MM.1S (cell line): ENCODE measurements around the gene RBP5.

ENCODE experiments used
- CTCF ChIP-seq: fragments of 300-600 bp; sonication (generic); IDR thresholded peaks from 2 replicates; pipeline ENCODE4 v1.5.1; 2016; ENCODE audit warnings: antibody characterized with exemption, low read length, mixed read lengths
- EZH2 ChIP-seq: fragments of 300-600 bp; sonication (generic); optimal IDR thresholded peaks from 2 replicates; pipeline ENCODE3; 2017; ENCODE audit warnings: low read depth, mild to moderate bottlenecking, antibody characterized with exemption, low read length, mixed read lengths

- TF ChIP-seq CTCF, result no peak
- TF ChIP-seq EZH2, result no peak
Measured at GRCh38 chr12:7152818-7153217, 24.1 kb upstream of the RBP5 start.
